Colonic mucosa (tissue), 4 donors: Measurements from ENCODE around the gene PPM1H. TPM values are rescaled to one million over a fixed set of nuclear protein-coding genes. Genes with fewer than 3 reads are reported as not detected.

Experiments
- DNase-seq: peaks from one replicate; pipeline ENCODE4 v3.0.0-alpha.2; 2020
- H3K27ac ChIP-seq: fragments of 200-600 bp; one replicate; pipeline ENCODE4 v1.8.0; 2021
- H3K27me3 ChIP-seq: fragments of 200-600 bp; one replicate; pipeline ENCODE4 v1.8.0; 2021
- H3K36me3 ChIP-seq: fragments of 200-600 bp; one replicate; pipeline ENCODE4 v1.8.0; 2021
- H3K4me1 ChIP-seq: fragments of 200-600 bp; one replicate; pipeline ENCODE4 v1.8.0; 2021; ENCODE audit warnings: mild to moderate bottlenecking
- H3K4me3 ChIP-seq: fragments of 200-600 bp; one replicate; pipeline ENCODE4 v1.8.0; 2021
- H3K9ac ChIP-seq, 2 donors: one replicate each; pipeline ENCODE4 v1.7.0; 2013; ENCODE audit warnings: control low read depth in 2 of 2, low read depth in 2 of 2, low read length in 2 of 2
- H3K9me3 ChIP-seq: fragments of 200-600 bp; one replicate; pipeline ENCODE4 v1.8.0; 2021
- intact Hi-C: fragments of 100-400 bp; cut with DNase I; formaldehyde crosslinking; loops from one replicate; pipeline ENCODE4 v1.14.1; 2022
- total RNA-seq, 2 donors: library from RNA; stranded (reverse); fragmentation: NEBNext Ultra II Directional in 1 of 2; extraction: Animal tissue kit (Norgen Biotek cat#: 25700) in 1 of 2; gene quantifications; one replicate each; pipeline ENCODE4 v1.2.1, GENCODE V29; 2021
- TF ChIP-seq, protein P1 (sequence below): fragments of 200-600 bp; IDR thresholded peaks from one replicate; pipeline ENCODE4 v1.8.0; 2022; ENCODE audit warnings: antibody characterized with exemption, mild to moderate bottlenecking
- donor health status: healthy.
- donor health status: DM: no; HTN: no; CAD: no.
- donor health status: DM: no; HTN: no; CAD: no.

PPM1H gene
- total RNA-seq, 2 donors from 2014 or later, result 7.4 to 8.1 TPM

DNA sequence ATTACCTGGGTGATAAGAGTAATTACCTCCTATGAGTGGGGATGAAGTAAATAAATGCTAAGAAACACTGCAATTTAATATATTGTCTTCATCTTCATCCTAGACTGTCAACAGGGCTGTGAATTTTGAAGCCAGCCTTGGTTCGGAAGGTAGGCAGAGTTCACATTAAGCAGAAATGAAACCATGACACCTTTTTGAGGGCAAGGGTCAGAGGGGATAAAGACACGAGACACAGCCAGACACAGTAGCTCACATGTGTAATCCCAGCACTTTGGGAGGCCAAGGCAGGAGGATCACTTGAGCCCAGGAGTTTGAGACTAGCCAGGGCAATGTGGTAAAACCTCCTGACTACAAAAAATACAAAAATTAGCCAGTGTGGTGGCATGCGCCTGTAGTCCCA is 243.6 kb downstream of the PPM1H start:
- H3K9me3 ChIP-seq, result no peaks in the 10 kb centered on the region
- DNase-seq, result no peak
- no peaks in the 10 kb centered on the region for H3K36me3 ChIP-seq
- H3K27ac ChIP-seq, result no peak overlapping the region
- H3K9ac ChIP-seq, result no peak overlapping the region
- H3K4me3 ChIP-seq, result no peak overlapping the region
- intact Hi-C loops, result no loop called here
- TF ChIP-seq, protein P1, sequence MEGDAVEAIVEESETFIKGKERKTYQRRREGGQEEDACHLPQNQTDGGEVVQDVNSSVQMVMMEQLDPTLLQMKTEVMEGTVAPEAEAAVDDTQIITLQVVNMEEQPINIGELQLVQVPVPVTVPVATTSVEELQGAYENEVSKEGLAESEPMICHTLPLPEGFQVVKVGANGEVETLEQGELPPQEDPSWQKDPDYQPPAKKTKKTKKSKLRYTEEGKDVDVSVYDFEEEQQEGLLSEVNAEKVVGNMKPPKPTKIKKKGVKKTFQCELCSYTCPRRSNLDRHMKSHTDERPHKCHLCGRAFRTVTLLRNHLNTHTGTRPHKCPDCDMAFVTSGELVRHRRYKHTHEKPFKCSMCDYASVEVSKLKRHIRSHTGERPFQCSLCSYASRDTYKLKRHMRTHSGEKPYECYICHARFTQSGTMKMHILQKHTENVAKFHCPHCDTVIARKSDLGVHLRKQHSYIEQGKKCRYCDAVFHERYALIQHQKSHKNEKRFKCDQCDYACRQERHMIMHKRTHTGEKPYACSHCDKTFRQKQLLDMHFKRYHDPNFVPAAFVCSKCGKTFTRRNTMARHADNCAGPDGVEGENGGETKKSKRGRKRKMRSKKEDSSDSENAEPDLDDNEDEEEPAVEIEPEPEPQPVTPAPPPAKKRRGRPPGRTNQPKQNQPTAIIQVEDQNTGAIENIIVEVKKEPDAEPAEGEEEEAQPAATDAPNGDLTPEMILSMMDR, result no peak
- H3K4me1 ChIP-seq, result no peaks in the 10 kb centered on the region
- no peaks in the 10 kb centered on the region for H3K27me3 ChIP-seq

DNA sequence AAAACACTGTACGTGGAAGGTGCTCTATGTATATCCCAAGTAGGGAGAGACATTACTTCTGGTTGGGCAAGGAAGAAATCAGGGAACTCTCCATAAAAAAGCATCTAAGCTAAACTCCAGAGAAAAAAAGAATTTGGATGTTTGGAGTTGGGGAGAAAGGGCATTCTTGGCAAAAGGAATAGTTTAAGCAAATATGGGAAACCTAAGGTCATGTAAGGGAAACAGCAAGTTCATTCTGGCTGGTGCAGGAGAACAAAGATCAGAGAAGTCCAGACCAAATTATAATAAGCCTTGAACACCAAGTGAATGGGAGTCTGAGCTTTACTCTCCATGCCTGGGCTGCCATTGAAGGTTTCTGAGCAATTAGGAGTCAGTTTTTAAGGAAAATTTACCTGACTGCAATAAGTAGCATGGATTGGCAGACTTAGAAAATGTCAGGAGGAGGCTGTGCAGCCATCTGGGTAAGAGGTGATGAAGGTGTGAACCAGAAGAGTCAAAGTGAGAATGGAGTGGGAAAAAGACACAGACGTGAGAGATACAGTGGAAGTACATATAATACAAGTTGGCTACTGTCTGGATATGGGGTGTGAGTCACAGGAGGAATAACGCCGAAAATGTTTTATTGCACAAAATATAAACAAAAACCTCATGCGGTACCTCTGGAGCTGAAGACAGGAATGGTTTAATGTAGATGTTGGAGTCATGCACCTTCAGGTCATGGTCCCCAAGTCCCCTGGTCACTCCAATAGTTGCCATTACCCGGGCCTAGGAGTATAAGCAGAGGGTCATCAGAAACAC is 245.7 kb downstream of the PPM1H start:
- Histone ChIP-seq H3K9me3 (no peaks in the 10 kb centered on the region), H3K4me1 (no peaks in the 10 kb centered on the region), H3K9ac (no peak overlapping the region), H3K4me3 (no peak overlapping the region), H3K36me3 (no peaks in the 10 kb centered on the region), H3K27me3 (no peaks in the 10 kb centered on the region), H3K27ac (no peak overlapping the region)
- intact Hi-C loops, result no loop called here
- DNase-seq, result no peak
- TF ChIP-seq, protein P1, result no peak

- no peaks in the 10 kb centered on the region for H3K36me3 ChIP-seq
- no peaks in the 10 kb centered on the region for H3K27me3 ChIP-seq
- no peak for DNase-seq
- no peaks in the 10 kb centered on the region for H3K4me1 ChIP-seq
- no peaks in the 10 kb centered on the region for H3K9me3 ChIP-seq
- no peak overlapping the region for H3K27ac ChIP-seq
- no peak overlapping the region for H3K9ac ChIP-seq
- intact Hi-C loops, result no loop called here
- no peak overlapping the region for H3K4me3 ChIP-seq
- TF ChIP-seq, protein P1, result no peak
These were observed 248.0 kb downstream of the PPM1H start for GRCh38 chr12:62686938-62687337.

DNA sequence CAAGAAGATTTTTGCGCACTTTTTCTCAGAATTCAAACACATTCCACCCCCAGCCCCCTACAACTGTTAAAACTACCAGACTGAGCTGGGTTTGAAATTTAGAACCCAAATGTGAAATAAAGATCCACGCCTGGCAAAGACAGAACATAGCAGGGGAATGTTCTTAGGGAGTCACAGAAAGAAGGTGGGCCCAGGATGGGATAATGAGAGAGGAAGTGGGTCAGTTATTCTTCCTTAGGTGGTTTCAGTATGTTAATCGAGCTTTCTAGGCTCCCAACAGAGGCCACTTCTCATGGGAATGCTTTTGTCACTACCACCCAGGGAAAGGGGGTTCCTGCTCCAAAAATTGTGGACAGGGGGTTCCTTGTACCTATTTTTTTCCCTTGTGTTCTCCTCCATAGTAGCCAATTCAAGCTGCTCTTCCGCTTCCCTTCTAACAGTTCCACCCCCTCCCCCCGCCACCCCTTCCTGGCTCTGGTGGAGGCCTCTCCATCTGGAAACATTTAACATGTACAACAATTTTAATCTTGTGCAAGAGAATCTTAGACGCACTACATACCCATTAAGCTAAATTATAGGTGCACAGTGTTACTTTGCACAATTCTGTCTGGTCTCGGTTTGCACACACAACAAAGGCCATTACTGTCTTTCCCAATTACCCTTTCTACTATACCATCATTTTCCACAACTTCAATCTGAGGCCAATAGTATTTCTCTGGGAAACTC is 250.2 kb downstream of the PPM1H start:
- DNase-seq, result peak; percentile 47
- Histone ChIP-seq H3K27ac (no peak overlapping the region), H3K27me3 (no peaks in the 10 kb centered on the region), H3K9me3 (no peaks in the 10 kb centered on the region), H3K4me3 (no peak overlapping the region), H3K9ac (no peak overlapping the region), H3K4me1 (no peaks in the 10 kb centered on the region), H3K36me3 (no peaks in the 10 kb centered on the region)
- TF ChIP-seq, protein P1, result no peak
- intact Hi-C loops, result no loop called here

- Histone ChIP-seq H3K36me3 (no peaks in the 10 kb centered on the region), H3K27ac (peak overlapping the region; percentile 32), H3K27me3 (no peaks in the 10 kb centered on the region), H3K9ac (no peak overlapping the region), H3K4me3 (no peak overlapping the region), H3K9me3 (no peaks in the 10 kb centered on the region), H3K4me1 (no peaks in the 10 kb centered on the region)
- TF ChIP-seq, protein P1, result no peak
- intact Hi-C loops, result no loop called here
- DNase-seq, result peak; percentile 28
These were observed 251.0 kb downstream of the PPM1H start for GRCh38 chr12:62683776-62684569.
